Testis (tissue), 3 donors: ENCODE data around the gene VWA7. TPM values are rescaled to one million over a fixed set of nuclear protein-coding genes. Genes with fewer than 3 reads are reported as not detected.
"Not testable (repeated sequence)": the region's sequence is repeated elsewhere in the genome, so short reads cannot be mapped to it uniquely, and the experiment has no call there.

Experiments
- DNase-seq: peaks from one replicate; pipeline ENCODE4 v3.0.0-alpha.2; 2019
- H3K27ac ChIP-seq, 2 donors: fragments of 200-600 bp; sonication (generic); one replicate each; pipeline ENCODE4 v1.5.1; 2019
- H3K27me3 ChIP-seq: fragments of 200-600 bp; sonication (generic); one replicate; pipeline ENCODE4 v1.5.1; 2019
- H3K36me3 ChIP-seq: fragments of 200-600 bp; sonication (generic); one replicate; pipeline ENCODE4 v1.5.1; 2017; ENCODE audit warnings: low read depth; ENCODE audit errors: missing control alignments
- H3K4me1 ChIP-seq: fragments of 200-600 bp; sonication (generic); one replicate; pipeline ENCODE4 v1.5.1; 2019
- H3K4me3 ChIP-seq, 2 donors: fragments of 200-600 bp; sonication (generic); one replicate each; pipeline ENCODE4 v1.5.1; 2017 to 2019
- H3K9me3 ChIP-seq: fragments of 200-600 bp; sonication (generic); one replicate; pipeline ENCODE4 v1.5.1; 2017
- CTCF ChIP-seq, 3 experiments: fragments of 450-650 bp in 2 of 3; fragments of 200-600 bp in 1 of 3; sonication (generic) in 1 of 3; IDR thresholded peaks; one replicate each; pipeline ENCODE4 v1.5.1; 2016 to 2019; ENCODE audit warnings: antibody characterized with exemption in 3 of 3, mild to moderate bottlenecking in 2 of 3, moderate library complexity in 1 of 3
- POLR2A ChIP-seq: fragments of 450-650 bp; IDR thresholded peaks from one replicate; pipeline ENCODE4 v1.6.1; 2017; ENCODE audit warnings: antibody characterized with exemption, mild to moderate bottlenecking, moderate library complexity
- WGBS, 2 donors: methylation state at CpG; one replicate each; pipeline ENCODE4 v1.1.5; 2018; 5-methylcytosine and 5-hydroxymethylcytosine counted together
- intact Hi-C: fragments of 100-400 bp; cut with DNase I; formaldehyde crosslinking; loops from one replicate; pipeline ENCODE4 v1.15.1; 2023; ENCODE audit warnings: low total_unique reads
- polyA plus RNA-seq: library from polyadenylated mRNA; stranded (reverse); fragments of 350-450 nt; fragmentation: Illumina TruSeq; extraction: RNeasy Lipid Tissue Mini Kit (QIAGEN cat#74804); gene quantifications from one replicate; pipeline ENCODE4 v1.2.3, GENCODE V29; 2014; ENCODE audit warnings: low read depth, low replicate concordance; ENCODE audit not compliant: insufficient read depth
- total RNA-seq, 2 donors: library from RNA; depleted of rRNA; stranded (reverse); fragments of >200 nt; gene quantifications; one replicate each; pipeline ENCODE4 v1.2.3, GENCODE V29; 2016

The VWA7 gene
- total and polyA plus RNA-seq, 3 donors from 2014 or later = 2.7 to 6.3 (median 3.1) TPM

- DNase-seq = peak; percentile 95
- Histone ChIP-seq H3K4me3 (peak within 1 kb of the TSS; percentile 39 to 70), H3K27me3 (no peaks in the 10 kb centered on the region), H3K27ac (peak within 1 kb of the TSS; percentile 98 to 100), H3K36me3 (no peaks in the 10 kb centered on the region), H3K4me1 (peaks cover 12% of the 10 kb centered on the region), H3K9me3 (no peaks in the 10 kb centered on the region)
- TF ChIP-seq POLR2A = peak; percentile 100
- no peak for TF ChIP-seq CTCF (IDR thresholded peaks at IDR 0.05)
- WGBS, 2 donors = 0 to 1% methylated on average over 14 to 52 of the region's 56 CpGs
- intact Hi-C loops = no loop called here
Measured at GRCh38 chr6:31815025-31815838, 38.1 kb upstream of the VWA7 start, which contains the start of the genes HSPA1A and HSPA1L. TSS of gene HSPA1A (plus strand) at chr6:31815543. CDS start at chr6:31815757, 214 bp downstream. TSS of gene HSPA1L (minus strand) at chr6:31815283. CDS start at chr6:31811972, 3,311 bp downstream.

GRCh38 chr6:31814677-31815024 is 37.5 kb upstream of the VWA7 start:
- no peak for TF ChIP-seq CTCF (IDR thresholded peaks at IDR 0.05)
- peak; percentile 57 for TF ChIP-seq POLR2A
- H3K9me3 ChIP-seq = no peaks in the 10 kb centered on the region
- peak overlapping the region; percentile 39 to 70 for H3K4me3 ChIP-seq
- H3K36me3 ChIP-seq = no peaks in the 10 kb centered on the region
- peak; percentile 97 for DNase-seq
- intact Hi-C loops = no loop called here
- no peaks in the 10 kb centered on the region for H3K27me3 ChIP-seq
- H3K4me1 ChIP-seq = peaks cover 12% of the 10 kb centered on the region
- peak overlapping the region; percentile 98 to 100 for H3K27ac ChIP-seq
- 0% methylated on average over 13 of the region's 13 CpGs for WGBS, 2 donors

GRCh38 chr6:31813465-31813849 is 36.3 kb upstream of the VWA7 start:
- intact Hi-C loops = no loop called here
- no peaks in the 10 kb centered on the region for H3K27me3 ChIP-seq
- no peak for DNase-seq
- peak overlapping the region; percentile 98 to 100 for H3K27ac ChIP-seq
- WGBS, 2 donors = 69 to 79% methylated on average over 7 of the region's 7 CpGs
- peaks cover 9% of the 10 kb centered on the region for H3K4me1 ChIP-seq
- no peaks in the 10 kb centered on the region for H3K36me3 ChIP-seq
- H3K4me3 ChIP-seq = peak overlapping the region in 1 of 2 donors; percentile 70
- no peaks in the 10 kb centered on the region for H3K9me3 ChIP-seq
- no peak for TF ChIP-seq CTCF (IDR thresholded peaks at IDR 0.05)
- no peak for TF ChIP-seq POLR2A

- no peaks in the 10 kb centered on the region for H3K27me3 ChIP-seq
- no peak overlapping the region for H3K4me3 ChIP-seq
- DNase-seq = no peak
- WGBS, 2 donors = 92 to 96% methylated on average over 12 of the region's 12 CpGs
- TF ChIP-seq CTCF (IDR thresholded peaks at IDR 0.05) = no peak
- no peak for TF ChIP-seq POLR2A
- H3K27ac ChIP-seq = no peak overlapping the region
- peaks cover 12% of the 10 kb centered on the region for H3K4me1 ChIP-seq
- H3K36me3 ChIP-seq = no peaks in the 10 kb centered on the region
- intact Hi-C loops = no loop called here
- H3K9me3 ChIP-seq = no peaks in the 10 kb centered on the region
Measured at GRCh38 chr6:31811645-31812044, 34.5 kb upstream of the VWA7 start.

- H3K36me3 ChIP-seq, H3K9me3 ChIP-seq, intact Hi-C loops, H3K4me1 ChIP-seq, DNase-seq, H3K27ac ChIP-seq, H3K27me3 ChIP-seq, H3K4me3 ChIP-seq: not testable (repeated sequence)
- 87 to 94% methylated on average over 10 of the region's 10 CpGs for WGBS, 2 donors
Measured at GRCh38 chr6:31808599-31808998, 31.5 kb upstream of the VWA7 start.
